HTR-8/SVneo (cell line): ENCODE results near the gene SERF2.
"Not testable (repeated sequence)": the region's sequence is repeated elsewhere in the genome, so short reads cannot be mapped to it uniquely, and the experiment has no call there.

ENCODE experiments used
- DNase-seq: peaks from one replicate; pipeline ENCODE4 v3.0.0; 2011; ENCODE audit warnings: low spot score, mixed read lengths; ENCODE audit not compliant: insufficient read length
- FAIRE-seq: peaks from 2 replicates; lab custom pipeline; 2011; peaks lifted over from hg19 to GRCh38; lab: Jason Lieb, UNC

SERF2 gene

DNA sequence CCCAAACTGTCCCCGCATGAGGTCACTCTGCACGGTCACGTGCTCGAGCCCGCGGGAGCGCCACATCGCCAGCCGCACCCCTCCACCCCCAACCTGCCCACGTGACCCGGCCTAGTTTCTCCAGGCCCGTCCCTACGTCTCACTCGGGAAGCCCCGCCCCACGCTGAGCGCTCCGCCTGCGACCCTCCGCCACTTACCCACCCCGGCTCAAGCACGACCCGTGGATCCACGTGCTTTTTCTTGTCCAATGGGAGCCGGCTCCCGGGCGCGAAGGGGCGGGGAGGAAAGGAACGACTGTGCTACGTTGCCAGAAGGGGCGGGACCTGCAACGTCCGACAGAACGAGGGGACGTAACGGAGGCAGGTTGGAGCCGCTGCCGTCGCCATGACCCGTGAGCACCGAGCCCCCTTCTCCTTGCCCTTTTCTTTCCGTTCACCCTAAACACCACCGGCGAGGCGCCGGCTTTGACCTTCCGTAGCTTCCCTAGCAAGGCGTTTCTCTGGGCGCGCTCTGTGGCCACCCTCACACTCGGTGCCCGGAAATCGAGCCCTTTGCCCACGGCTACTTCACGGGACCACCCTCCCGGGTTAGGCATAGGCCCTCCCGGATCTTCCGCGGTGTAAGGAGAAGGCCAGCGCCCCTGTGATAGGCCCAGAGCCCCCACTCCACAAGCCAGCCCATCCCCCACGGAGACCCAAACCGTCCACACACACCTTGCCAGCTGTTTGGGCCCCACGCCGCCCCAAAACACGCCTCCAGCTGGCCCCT, at the start of gene SERF2:
SERF2 (plus strand) TSS at position 328 of the 768 bp plus-strand sequence; CDS start at position 385, 57 bp downstream.
- peak; percentile 98 for DNase-seq
- FAIRE-seq, result peak; percentile 94

DNA sequence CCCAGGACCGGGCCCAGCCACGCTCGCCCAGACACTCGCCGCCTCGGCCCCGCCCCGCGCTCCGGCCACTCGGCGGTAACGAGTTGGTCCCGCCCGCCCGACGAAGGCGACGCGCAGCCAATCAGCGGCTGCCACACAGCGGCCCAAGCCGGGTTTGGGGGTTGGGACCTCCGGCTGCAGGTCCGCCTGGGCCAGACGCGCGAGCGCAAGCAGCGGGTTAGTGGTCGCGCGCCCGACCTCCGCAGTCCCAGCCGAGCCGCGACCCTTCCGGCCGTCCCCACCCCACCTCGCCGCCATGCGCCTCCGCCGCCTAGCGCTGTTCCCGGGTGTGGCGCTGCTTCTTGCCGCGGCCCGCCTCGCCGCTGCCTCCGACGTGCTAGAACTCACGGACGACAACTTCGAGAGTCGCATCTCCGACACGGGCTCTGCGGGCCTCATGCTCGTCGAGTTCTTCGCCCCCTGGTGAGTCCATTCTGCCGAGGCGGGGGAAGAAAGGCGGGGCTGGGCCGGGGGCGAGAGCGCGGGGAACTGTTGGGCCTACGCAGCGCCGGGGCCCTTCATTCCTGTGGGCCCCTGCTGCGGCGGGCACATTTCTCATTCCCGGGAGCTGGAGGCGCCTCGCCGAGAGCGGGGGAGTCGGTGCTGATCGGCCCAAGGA, 45.7 kb upstream of the SERF2 start, which contains the start of gene PDIA3:
PDIA3 (plus strand) TSS at position 194 of the 658 bp plus-strand sequence; CDS start at position 296, 102 bp downstream.
- FAIRE-seq (peak; percentile 90), DNase-seq (peak; percentile 88)

DNA sequence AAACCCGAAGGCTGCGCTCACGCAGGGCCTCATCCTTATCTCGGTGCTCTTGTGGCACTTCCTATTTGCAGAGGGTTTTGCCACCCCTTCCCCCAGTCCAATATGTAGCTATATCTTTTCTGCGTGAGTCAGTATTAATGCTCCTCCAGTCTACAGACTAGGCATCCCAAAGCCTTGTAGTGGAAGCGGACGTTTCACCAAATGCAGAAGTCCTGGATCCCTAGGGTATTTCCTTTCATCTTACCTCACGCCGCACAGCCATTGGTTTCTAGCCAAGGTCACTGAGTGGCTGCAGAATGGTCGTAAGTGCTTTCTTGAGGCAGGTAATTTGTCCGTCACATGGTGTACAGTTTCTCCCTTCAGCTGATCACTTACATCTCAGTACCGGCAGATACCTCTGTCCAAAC, 45.2 kb upstream of the SERF2 start:
- DNase-seq, FAIRE-seq: not testable (repeated sequence)

DNA sequence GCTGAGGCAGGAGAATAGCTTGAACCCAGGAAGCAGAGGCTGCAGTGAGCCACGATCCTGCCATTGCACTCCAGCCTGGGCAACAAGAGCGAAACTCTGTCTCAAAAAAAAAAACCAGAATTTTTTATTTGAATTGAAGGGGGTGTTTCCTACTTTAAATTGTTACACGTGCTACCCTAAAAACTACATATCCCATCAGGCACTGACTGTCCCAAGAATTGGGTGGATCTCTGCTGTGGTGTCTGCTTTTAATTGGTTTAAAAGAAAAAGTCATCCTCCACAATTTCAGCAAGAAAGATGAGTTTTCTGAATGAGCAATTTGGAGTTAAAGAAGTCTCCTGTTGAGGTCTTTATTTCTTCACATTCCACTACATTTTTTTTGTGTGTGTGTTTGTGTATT, 43.7 kb upstream of the SERF2 start:
- FAIRE-seq, result no peak
- no peak for DNase-seq

DNA sequence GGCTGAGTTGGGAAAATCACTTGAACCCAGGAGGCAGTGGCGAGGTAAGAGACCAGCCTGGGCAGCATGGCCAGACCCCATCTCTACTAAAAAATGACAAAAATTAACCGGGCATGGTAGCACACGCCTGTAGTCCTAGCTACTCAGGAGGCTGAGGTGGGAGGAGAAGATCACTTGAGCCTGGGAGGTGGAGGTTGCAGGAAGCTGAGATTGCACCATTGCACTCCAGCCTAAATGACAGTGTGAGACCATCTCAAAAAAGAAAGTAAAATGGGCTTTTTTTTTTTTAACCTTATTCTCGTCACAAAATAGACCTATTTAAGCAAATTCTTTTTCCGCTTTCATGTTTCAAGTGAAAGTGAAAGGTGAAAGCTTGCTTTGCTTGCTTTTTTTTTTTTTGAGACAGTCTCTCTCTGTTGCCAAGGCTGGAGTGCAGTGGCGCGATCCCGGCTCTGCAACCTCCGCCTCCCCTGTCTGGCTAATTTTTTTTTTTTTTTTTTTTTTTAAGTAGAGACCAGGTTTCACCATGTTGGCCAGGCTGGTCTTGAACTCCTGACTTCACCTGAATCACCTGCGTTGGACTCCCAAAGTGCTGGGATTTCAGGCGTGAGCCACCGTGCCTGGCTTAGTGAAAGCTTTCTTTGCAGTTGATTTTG, 42.3 kb upstream of the SERF2 start:
- DNase-seq, result no peak
- no peak for FAIRE-seq

DNA sequence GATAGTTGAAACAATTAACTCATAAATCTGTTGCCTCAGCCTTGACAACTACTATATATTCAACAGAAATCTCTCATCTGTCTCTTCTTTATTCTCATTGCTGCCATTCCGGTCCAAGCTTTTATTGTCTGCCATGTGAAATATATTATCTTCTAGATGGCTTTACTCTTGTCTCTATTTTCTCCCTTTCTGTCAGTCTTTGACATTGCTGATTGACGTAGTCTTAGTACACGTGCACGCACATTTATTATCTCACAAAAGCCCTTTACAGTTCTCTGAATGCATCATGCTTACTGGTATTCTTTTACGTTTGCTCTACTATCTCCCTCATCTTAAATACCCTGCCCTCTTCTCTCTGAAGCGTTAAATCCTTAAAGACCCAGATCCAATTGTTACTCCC, 40.2 kb upstream of the SERF2 start:
- FAIRE-seq, result no peak
- no peak for DNase-seq

DNA sequence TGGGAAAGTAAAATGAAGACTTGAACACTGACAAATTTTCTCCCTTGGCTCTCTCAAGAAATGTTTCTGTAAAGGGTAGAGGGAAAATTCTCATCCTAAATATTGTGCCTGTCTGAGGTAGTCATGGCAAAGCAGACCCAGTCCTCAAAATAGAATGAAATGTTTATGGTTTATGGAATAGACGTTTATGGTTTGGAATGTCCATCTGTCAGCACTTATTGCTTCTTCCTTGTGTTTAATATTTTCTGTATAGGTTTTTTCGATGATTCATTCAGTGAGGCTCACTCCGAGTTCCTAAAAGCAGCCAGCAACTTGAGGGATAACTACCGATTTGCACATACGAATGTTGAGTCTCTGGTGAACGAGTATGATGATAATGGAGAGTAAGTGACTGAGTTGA, 29.3 kb upstream of the SERF2 start:
- no peak for FAIRE-seq
- DNase-seq, result no peak

DNA sequence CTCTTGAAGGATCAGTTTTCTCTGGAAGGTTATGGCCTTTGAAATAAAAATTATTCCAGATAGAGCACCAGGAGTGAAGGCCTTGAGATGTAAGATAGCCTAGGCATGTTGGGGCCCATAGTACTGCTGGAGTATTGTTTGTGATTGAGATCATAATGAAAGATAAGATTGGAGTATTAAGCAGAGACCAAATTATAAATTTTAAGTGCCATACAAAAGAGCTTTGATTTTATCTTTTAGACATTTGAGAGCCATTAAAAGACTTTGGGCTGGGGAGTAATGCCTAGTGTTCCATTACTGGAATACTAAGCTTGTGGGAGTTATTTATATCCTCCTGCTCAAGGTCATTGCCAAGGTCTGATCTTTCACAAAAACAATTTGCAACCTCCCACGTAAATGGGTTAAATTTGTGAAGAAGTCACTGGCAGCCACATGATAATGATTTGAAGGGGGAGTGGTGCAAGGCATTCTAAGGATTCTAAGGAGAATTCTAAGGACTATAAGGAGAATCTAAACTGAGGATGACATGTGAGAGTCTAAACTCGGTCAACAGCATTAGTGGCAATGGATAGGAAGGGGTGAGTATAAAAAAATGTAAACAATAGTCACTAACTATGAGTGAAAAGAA, 28.2 kb upstream of the SERF2 start:
- DNase-seq (no peak), FAIRE-seq (no peak)

DNA sequence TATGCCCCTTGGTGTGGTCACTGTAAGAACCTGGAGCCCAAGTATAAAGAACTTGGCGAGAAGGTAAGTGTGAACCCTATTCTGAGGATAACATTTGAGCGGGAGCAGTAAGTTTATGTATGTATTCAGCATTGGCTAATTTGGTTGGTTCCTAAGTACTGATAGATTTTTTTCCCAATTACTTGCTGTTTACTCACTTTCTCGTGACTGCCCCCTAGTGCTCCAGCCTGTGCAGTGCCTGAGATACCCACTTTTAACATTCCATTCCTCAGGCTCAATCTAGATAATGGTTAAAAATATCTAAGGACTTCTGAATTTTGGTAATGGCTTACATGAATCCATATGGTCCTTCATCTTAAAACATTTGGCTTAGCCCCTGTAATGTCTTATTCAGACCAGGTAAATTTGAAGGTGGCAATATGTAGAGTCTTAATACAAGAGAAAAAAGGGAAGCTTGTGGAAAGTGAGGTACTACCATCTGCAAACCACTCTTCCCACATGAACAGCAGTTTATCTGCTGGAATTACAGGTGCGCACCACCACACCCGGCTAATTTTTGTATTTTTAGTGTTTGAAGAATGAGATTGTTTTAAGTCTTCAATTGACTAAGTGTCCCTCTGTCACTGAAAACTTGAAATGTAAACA, 22.4 kb upstream of the SERF2 start:
- DNase-seq (peak; percentile 54), FAIRE-seq (no peak)

DNA sequence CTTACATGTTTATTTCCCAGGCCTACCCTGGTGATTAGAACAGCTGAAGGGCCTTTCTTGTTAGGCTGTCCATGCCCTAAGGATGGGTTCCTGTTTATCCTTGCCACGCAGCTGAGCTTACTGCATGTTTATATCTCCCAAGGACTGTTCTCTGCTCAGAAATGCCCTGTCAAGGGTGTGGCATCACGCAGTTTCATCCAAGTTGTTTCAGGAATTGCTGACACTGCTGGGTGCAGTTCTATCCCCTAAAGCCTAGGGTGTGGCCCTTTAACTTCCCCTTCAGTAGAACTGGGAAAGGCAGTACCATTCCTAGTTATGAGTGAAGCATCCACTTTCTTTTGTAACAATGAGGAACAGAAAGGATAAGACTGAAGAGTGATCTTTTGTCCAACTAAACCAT, 20.3 kb upstream of the SERF2 start:
- FAIRE-seq (no peak), DNase-seq (no peak)

DNA sequence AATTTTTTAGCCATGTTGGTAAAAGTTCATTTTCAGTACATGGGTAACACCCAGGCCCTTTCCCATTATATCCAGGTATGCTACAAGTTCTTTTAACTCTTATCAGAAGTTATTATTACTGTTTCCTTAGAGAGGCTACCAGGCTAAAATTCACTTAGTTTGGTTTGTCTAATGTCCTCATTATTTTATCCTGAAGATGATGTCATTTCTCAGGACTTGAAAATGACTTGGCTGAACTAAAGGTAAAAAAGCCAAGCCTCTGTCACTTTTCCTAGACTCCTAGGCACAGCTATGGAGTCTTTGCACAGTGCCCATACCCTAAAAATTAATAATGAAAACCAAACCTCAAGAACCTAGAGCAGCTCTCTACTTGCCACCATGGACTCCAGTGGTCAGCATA, 19.5 kb upstream of the SERF2 start:
- FAIRE-seq, result no peak
- no peak for DNase-seq

DNA sequence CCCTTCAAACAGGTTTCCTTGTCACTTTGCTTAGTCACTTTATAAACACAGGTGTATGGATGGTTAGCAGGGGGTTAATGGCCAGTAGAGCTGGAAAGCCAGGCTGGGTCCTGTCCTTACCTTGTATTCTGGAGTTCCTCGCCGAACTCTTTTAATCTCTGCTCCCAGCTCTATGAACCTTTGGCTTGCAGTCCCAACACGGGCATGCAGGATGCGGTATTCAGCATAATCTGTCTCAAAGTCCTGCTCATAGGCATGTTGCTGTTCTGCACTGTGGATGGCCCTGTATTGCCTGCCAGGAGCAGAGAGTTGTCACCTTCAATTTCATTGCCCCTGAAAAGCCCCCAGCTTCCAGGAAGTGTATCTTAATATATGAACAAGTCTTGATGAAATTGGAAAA, 18.1 kb upstream of the SERF2 start:
- FAIRE-seq, result no peak
- no peak for DNase-seq

DNA sequence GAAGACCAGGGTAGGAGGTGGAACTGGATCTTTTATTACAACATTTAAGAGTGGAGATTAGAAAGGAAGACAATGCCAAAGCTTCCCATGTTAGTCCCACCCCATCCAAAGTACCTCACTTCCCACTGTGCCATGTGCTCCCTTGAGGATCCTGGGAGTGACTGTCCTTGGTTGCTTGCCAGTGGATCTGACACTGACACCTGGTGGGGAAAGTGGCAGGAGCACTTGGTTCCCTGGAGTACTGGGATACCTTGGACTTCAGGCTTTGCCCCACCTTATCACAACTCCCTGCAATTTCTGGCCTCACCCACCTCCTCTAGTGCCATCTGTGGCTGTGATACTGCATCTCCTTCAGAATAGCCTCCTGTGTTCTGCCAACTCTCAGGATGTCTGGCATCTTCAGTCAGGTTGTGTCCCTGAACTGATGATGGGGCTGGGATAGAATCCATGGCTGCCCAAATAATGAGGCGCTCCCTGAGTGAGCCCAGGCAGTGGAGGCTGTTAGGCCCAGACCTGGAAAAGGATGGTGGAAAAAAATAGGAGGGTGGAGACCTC, 16.6 kb upstream of the SERF2 start:
- DNase-seq (peak; percentile 35), FAIRE-seq (peak; percentile 9)

DNA sequence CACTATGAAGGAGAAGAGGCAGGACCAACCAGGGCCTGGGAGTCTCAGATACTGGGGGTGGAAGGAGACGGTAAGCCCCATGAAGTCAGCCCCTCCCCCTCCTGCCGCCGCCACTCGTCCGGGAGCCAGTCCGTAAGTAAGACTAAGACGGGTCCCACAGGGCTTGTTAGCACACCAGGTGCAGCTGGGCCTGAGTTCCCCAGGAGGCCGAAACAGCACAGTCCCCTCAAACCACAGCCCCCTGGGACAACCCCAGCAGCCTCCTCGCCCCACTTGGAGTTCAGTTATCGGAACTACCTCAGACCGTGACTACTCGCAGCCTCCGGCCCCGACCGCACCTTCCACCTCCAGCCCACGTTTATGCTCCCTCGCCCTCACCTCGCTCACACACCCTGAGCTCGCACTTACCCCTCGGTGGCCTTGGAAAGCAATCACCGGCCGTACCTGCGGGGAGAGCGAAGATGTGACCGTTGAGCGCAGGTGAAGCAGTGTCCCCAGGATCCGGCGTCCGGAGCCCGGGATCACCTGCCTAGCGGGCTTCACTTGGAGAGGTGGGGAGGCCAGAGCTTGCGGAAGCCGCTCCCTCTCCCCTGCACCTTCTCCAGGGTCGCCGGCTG, 15.9 kb upstream of the SERF2 start:
- FAIRE-seq (no peak), DNase-seq (no peak)

DNA sequence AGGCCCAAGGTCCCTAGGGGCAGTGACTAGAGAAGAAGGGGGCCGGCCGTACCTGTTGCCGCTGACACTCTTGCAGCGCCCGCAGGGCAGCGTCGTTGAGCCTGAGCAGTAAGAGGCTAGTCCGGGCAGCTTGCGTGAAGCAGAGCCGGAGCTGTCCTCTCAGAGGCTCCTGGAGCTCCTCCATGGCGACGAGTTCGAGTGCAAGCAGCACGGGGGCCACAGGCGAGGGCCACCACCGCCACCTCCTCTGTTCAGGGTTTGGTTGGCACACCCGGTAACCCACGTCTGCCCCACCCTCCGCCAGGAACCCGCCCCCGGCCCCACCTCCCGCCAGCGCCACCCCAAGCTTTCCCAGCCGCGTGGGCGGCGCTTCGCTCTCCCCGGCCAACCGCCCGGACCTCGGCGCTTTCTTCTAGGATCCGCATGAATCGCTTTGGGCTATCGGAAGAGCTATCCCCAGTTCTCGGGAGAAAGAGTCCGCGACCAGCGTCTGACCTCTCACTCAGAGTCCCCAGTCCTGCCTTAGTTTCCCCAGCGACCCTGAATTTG, 15.3 kb upstream of the SERF2 start, which contains the start of gene ELL3:
ELL3 (minus strand) TSS at position 249 of the 549 bp plus-strand sequence; CDS start at position 184, 65 bp downstream.
- peak; percentile 71 for DNase-seq
- FAIRE-seq, result no peak

DNA sequence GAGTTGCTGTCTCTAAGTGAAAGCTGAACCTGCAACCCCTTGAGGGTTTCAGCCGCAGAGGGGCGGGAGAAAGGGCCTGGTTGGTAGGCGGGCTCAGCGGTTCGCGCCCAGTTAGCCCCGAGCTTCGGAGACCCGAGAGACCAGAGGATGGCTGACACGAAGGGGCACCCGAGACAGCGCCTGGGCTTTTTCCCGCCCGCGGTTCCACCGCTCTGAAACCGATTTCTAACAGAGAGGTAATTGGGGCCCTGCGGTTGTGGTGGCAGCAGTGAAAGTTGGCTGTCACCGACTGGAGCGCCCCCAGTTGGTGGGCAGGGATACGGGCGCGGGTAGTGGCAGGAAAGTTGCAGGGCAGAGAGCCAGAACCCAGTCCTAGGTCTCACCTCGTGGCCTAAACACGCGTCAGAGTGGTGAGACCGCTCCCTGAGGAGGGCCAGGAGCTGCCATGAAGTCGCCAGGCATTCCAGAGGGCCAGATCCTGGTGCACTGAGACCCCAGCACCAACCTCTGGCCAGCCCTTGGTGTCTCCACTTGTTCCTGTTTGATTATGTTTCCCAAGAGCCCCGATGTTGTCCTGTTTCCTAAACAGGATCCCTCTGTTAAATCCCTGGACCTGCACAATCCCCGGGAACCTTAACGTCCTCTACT, 14.7 kb upstream of the SERF2 start:
- DNase-seq (peak; percentile 75), FAIRE-seq (no peak)

DNA sequence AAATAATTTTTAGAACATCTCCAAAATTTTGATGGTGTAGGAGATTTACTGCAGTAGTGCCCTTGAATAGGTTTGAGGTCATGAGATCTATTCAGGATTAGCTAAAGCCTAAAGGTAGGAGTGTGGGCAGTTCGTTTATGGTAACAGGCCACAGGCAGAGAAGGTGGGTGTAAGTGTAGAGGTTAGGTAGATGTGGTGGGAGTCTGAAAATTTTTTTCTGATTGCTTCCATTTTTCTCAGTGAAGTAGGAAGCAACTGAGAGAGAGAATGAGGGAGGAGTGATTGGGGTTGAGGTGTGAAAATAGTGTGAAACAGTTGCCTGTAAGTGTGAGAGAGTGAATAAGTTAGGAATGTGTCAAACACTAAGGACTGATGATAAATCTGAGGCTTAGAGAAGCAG, 13.1 kb upstream of the SERF2 start:
- DNase-seq (no peak), FAIRE-seq (no peak)

DNA sequence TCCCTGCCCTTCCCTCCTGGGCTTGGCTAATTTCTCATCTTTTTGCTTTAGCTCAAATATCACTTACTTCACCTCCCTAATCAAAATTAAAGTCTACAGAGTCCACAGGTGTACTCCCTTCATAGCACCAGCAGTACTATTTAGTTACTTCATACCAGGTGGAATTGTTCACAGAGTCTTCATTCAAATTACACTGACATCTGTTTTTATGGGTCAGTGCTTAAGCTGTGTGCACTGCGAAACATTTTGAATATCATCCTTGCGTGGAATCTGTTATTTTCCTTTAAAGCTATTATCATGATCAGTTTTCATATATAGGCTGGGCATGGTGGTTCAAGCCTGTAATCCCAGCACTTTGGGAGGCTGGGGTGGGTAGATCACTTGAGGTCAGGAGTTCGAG, 2.7 kb upstream of the SERF2 start:
- FAIRE-seq (no peak), DNase-seq (no peak)
